NCI-H1436 (cell line): Measurements from ENCODE around the gene KCNH6.

ENCODE experiments used
- DNase-seq: peaks from one replicate; lab custom pipeline; 2025; lab: John Stamatoyannopoulos, UW

Gene KCNH6

GRCh38 chr17:63486317-63487013, 36.7 kb upstream of the KCNH6 start:
- DNase-seq: no peak

DNA sequence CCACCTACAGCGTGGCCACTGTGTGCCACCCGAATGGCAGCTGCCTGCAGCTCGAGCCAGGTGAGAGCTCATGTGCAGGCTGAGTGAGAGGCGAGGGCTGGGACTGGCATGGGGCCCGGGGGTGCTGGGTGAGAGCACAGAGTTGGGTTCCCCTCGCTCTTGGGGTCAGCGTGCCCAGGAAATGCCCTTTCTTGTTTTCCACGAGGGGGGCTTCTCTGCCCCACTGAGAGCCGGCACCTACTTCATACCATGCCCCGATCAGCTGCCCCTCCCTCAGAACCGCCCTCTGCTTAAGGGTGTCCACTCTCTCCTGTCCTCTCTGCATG, 36.2 kb upstream of the KCNH6 start:
- no peak for DNase-seq

DNA sequence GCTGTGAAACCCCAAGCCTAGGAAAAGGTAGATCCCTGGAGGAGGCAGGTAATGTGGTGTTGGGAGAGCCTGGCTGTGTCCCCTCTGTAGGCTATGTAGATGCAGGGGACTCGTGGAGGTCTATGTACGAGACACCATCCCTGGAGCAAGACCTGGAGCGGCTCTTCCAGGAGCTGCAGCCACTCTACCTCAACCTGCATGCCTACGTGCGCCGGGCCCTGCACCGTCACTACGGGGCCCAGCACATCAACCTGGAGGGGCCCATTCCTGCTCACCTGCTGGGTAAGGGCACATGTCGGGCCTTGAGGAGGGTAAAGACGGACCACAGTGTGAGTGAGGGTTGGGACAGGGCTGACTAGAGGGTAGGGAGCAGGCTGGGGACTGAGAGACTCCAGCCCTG, 34.3 kb upstream of the KCNH6 start:
- DNase-seq: no peak

GRCh38 chr17:63489291-63489690, 33.9 kb upstream of the KCNH6 start:
- DNase-seq: no peak

DNA sequence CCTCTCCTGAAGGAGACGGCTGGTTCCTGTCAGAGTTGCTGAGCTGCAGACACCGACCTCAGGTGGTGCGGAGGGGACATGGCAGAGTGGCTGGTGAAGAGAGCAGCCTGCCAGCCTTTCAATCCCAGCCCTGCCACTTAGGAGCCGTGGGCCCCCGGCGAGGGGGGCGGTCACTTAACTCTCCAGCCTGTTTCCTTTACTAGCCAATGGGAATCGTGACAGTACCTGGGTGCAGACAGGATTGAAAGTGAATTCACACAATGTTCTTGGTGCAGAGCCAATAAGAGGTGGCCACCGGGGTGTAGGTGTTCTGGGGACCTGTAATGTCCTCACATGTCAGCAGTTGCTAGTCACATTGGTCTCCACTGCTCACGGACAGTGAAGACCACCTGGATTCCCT, 32.8 kb upstream of the KCNH6 start:
- DNase-seq: no peak

DNA sequence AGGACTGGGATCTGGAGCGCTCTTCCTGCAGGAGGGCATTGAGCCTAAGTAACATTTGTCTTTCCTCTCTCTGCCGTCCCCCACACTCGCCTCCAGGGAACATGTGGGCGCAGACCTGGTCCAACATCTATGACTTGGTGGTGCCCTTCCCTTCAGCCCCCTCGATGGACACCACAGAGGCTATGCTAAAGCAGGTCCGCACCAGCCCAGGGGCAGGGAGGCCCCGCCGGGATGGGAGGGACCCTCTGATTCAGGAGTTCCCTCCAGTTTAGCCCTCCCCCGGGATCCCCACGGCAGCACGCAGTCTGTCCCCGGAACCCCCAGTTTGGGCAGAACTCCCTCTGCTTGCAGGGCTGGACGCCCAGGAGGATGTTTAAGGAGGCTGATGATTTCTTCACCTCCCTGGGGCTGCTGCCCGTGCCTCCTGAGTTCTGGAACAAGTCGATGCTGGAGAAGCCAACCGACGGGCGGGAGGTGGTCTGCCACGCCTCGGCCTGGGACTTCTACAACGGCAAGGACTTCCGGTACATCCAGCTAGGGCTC, 32.2 kb upstream of the KCNH6 start:
- DNase-seq: no peak

- DNase-seq: no peak
These were observed 31.7 kb upstream of the KCNH6 start for GRCh38 chr17:63491413-63491812.

DNA sequence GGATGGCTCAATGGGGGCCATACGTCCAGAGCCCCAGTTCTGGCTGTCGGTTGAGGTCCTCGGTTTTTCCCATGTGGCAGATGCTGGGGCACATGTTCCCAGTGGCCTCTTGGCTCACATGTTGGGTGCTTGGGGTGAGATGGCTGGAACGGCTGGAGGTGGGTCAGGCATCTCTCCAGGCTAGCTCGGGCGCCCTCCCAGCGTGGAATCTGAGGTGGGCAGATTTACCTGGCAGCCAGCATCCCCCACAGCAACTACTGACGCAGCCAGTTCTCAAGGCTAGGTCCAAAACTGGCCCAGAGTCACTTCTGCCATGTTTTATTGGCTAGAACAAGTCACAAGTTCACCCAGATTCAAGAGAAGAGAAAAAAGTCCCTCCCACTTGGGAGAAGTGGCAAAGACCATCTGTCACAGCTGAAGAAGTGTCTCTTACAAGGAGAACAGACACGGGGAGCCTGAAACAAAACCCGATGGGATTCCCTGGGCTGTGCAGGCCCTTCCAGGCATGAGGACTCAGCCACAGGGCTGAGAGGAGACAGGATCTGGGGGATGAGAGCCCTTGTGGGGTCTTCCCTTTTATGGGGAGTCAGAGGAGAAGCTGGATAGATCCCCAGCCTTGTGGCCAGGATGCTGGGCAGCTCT, 31.1 kb upstream of the KCNH6 start:
- DNase-seq: no peak

- DNase-seq: no peak
These were observed 30.2 kb upstream of the KCNH6 start for GRCh38 chr17:63492940-63493339.

GRCh38 chr17:63493411-63493810, 29.7 kb upstream of the KCNH6 start:
- DNase-seq: no peak

- DNase-seq: no peak
These were observed 28.7 kb upstream of the KCNH6 start for GRCh38 chr17:63494300-63494928.

- DNase-seq: no peak
These were observed 27.7 kb upstream of the KCNH6 start for GRCh38 chr17:63495491-63495890.

DNA sequence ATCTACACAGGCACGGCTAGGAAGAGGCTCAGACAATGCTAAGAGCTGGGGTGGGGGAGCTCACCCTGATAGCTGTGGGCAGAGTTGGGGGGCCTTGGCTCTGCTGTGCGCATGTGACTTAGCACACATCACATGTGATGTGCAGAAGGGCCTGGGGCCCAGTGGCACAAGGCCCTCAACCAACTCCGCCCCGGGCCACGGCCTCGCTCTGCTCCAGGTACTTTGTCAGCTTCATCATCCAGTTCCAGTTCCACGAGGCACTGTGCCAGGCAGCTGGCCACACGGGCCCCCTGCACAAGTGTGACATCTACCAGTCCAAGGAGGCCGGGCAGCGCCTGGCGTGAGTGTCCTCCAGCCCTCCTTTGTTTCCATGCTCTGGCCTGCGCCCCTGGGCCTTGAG, 27.0 kb upstream of the KCNH6 start:
- DNase-seq: no peak

- DNase-seq: no peak
These were observed 26.3 kb upstream of the KCNH6 start for GRCh38 chr17:63496663-63497400.

GRCh38 chr17:63497708-63498483, 25.3 kb upstream of the KCNH6 start:
- peak; percentile 63 for DNase-seq

DNA sequence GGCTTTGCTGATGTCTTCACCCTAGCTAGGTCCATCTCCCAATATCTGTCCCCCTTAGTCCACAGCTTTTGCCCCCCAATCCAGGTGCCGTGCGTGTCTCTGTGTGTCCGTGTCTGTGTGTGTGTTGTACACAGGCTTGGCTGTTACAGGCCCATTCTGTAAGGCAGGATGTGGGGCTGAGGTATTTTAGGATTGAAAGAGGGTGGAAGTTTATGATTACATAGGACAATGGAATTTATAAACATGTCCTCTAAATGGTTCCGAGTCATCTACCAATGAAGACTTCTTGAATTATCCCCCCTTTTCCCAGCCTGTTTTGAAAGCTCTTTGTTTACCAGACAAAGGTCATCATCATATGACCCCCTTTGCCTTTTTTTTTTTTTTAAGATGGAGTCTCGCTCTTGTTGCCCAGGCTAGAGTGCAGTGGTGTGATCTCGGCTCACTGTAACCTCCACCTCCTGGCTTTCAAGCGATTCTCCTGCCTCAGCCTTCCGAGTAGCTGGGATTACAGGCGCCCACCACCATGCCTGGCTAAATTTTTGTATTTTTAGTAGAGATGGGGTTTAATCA, 24.4 kb upstream of the KCNH6 start:
- DNase-seq: no peak

DNA sequence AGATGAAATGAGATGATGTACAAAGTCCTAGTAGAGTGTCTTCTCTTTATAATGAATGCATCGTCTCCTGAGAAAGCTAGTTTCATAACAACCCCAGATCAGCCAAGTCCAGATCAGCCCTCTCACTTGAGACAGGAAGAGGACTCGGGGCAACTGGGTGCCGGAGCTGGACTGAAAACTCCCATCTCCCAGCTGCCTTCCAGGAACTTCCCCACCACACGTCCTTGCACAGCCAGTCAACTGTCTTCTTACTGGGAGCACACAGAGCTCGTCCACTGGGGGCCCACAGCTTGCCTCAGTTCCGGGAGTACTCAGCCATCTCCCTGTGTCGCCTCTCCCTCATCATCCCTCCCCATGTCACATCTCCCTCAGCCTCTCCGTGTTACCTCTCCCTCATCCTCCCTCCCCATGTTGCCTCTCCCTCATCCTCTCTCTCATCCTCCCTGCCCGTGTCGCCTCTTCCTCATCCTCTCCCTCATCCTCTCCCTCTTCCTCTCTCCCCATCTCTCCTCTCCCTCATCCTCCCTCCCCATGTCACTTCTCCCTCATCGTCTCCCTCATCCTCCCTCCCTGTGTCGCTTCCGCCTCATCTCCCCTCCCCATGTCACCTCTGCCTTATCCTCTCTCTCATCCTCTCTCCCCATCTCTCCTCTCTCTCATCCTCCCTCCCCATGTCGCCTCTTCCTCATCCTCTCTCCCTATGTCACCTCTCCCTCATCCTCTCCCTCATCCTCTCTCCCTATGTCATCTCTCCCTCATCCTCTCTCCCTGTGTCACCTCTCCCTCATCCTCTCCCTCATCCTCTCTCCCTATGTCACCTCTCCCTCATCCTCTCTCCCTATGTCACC, 22.4 kb upstream of the KCNH6 start:
- no peak for DNase-seq

GRCh38 chr17:63503341-63503705, 19.8 kb upstream of the KCNH6 start:
- peak; percentile 39 for DNase-seq

GRCh38 chr17:63504261-63504660, 18.9 kb upstream of the KCNH6 start:
- no peak for DNase-seq

GRCh38 chr17:63505341-63505740, 17.8 kb upstream of the KCNH6 start:
- DNase-seq: no peak

DNA sequence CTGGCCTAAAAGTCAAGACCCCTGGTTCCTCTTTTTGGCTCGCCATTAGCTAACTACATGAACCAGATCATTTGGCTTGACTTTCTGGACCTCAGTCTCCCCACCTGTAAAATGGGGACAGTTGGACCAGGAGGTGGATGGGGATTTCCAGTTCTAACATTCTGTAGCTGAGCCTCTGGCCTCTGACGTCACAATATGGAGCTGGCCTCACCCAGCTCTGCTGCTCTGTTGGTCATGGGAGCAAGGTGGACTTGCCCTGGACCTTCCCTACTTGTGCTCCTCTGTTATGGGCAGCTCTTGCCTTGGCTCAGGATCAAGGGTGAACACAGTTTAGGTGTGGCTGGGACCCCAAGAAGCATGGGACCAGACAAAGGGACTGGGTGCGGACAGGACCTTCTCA, 16.5 kb upstream of the KCNH6 start:
- no peak for DNase-seq
